HepG2 (cell line): Measurements from ENCODE around the gene C2orf49. TPM values are rescaled to one million over a fixed set of nuclear protein-coding genes. Genes with fewer than 3 reads are reported as not detected.

Source experiments
- ARNTL ChIP-seq: sonication (generic); formaldehyde crosslinking; IDR thresholded peaks from 2 replicates; pipeline ENCODE4 v1.4.0; 2020; ENCODE audit warnings: mild to moderate bottlenecking, missing genetic modification reagents
- FOXP4 ChIP-seq: sonication (generic); formaldehyde crosslinking; IDR thresholded peaks from 2 replicates; pipeline ENCODE4 v1.4.0; 2020; ENCODE audit warnings: missing genetic modification reagents
- GRHL1 ChIP-seq: sonication (generic); formaldehyde crosslinking; conservative IDR thresholded peaks from 2 replicates; pipeline ENCODE4 v1.8.0; 2022; ENCODE audit warnings: missing genetic modification reagents
- MTA1 ChIP-seq: sonication (generic); formaldehyde crosslinking; IDR thresholded peaks from 2 replicates; pipeline ENCODE4 v1.4.0; 2020; ENCODE audit warnings: missing genetic modification reagents, mild to moderate bottlenecking, borderline replicate concordance
- NAIF1 ChIP-seq: sonication (generic); formaldehyde crosslinking; IDR thresholded peaks from 2 replicates; pipeline ENCODE4 v1.5.0; 2020; ENCODE audit warnings: mild to moderate bottlenecking, missing genetic modification reagents, borderline replicate concordance
- RAD51 ChIP-seq: fragments of 450-650 bp; IDR thresholded peaks from 2 replicates; pipeline ENCODE4 v1.6.1; 2016; ENCODE audit warnings: borderline replicate concordance
- SIX1 ChIP-seq: sonication (generic); formaldehyde crosslinking; IDR thresholded peaks from 2 replicates; pipeline ENCODE4 v1.4.0; 2020; ENCODE audit warnings: missing genetic modification reagents, borderline replicate concordance
- SKI ChIP-seq: fragments of 450-650 bp; IDR thresholded peaks from one replicate; pipeline ENCODE4 v1.6.1; 2018; ENCODE audit warnings: mild to moderate bottlenecking; ENCODE audit not compliant: partially characterized antibody
- TEF ChIP-seq: sonication (generic); formaldehyde crosslinking; IDR thresholded peaks from 2 replicates; pipeline ENCODE4 v1.5.0; 2020; ENCODE audit warnings: missing genetic modification reagents
- UBTF ChIP-seq: sonication (generic); formaldehyde crosslinking; IDR thresholded peaks from 2 replicates; pipeline ENCODE4 v1.4.0; 2020; ENCODE audit warnings: mild to moderate bottlenecking, missing genetic modification reagents
- ZBTB25 ChIP-seq: IDR thresholded peaks from 2 replicates; pipeline ENCODE4 v1.6.1; 2018; ENCODE audit warnings: missing genetic modification reagents
- ZFY ChIP-seq: sonication (generic); formaldehyde crosslinking; IDR thresholded peaks from 2 replicates; pipeline ENCODE4 v1.4.0; 2020; ENCODE audit warnings: missing genetic modification reagents
- ZNF232 ChIP-seq: sonication (generic); formaldehyde crosslinking; IDR thresholded peaks from 2 replicates; pipeline ENCODE4 v1.4.0; 2020; ENCODE audit warnings: missing genetic modification reagents, borderline replicate concordance
- ZNF263 ChIP-seq: sonication (generic); formaldehyde crosslinking; IDR thresholded peaks from 2 replicates; pipeline ENCODE4 v1.4.0; 2020; ENCODE audit warnings: missing genetic modification reagents
- ZNF33B ChIP-seq: sonication (generic); formaldehyde crosslinking; IDR thresholded peaks from 2 replicates; pipeline ENCODE4 v1.5.1; 2020; ENCODE audit warnings: mild to moderate bottlenecking, missing genetic modification reagents
- ZNF343 ChIP-seq: sonication (generic); formaldehyde crosslinking; IDR thresholded peaks from 2 replicates; pipeline ENCODE4 v1.4.0; 2020; ENCODE audit warnings: mild to moderate bottlenecking, missing genetic modification reagents
- ZNF430 ChIP-seq: sonication (generic); formaldehyde crosslinking; IDR thresholded peaks from 2 replicates; pipeline ENCODE4 v1.9.0; 2021; ENCODE audit warnings: mild to moderate bottlenecking, missing genetic modification reagents
- ZNF484 ChIP-seq: sonication (generic); formaldehyde crosslinking; IDR thresholded peaks from 2 replicates; pipeline ENCODE4 v1.5.1; 2020; ENCODE audit warnings: mild to moderate bottlenecking, low read depth, missing genetic modification reagents, borderline replicate concordance
- ZNF75D ChIP-seq: sonication (generic); formaldehyde crosslinking; IDR thresholded peaks from 2 replicates; pipeline ENCODE4 v1.8.1; 2023; ENCODE audit warnings: missing genetic modification reagents, mild to moderate bottlenecking, borderline replicate concordance
- polyA plus RNA-seq, 8 experiments: library from polyadenylated mRNA; depleted of rRNA in 3 of 8; stranded (reverse) in 7 of 8; unstranded in 1 of 8; fragments of >200 nt; fragmentation: Illumina TruSeq in 4 of 8; extraction: Trizol in 4 of 8; gene quantifications; 2 replicates each; pipeline versions ENCODE4 v1.2.1 to v1.2.3, GENCODE V29; 2011 to 2016; ENCODE audit warnings: low read depth in 4 of 8, missing spikeins in 1 of 8, mixed read lengths in 1 of 8; ENCODE audit not compliant: insufficient read depth in 1 of 8
- total RNA-seq, 5 experiments: library from RNA; depleted of rRNA; stranded (reverse); fragments of >200 nt; fragmentation: Illumina TruSeq; extraction: Trizol; gene quantifications; 2 replicates each; pipeline ENCODE4 v1.2.3, GENCODE V29; 2016; ENCODE audit warnings: low read depth in 1 of 5

Gene C2orf49
- total and polyA plus RNA-seq, 2 of the 13 experiments (the other 11 are each of a cell fraction or from before 2014, with no cell fraction given): 24.7 to 28.8 TPM

GRCh38 chr2:105329561-105330495 lies 7.5 kb upstream of the C2orf49 start, which contains the start of gene TGFBRAP1 (continued):
- TF ChIP-seq FOXP4 (CRISPR knock-in tag): peak; percentile 57
- no peak for TF ChIP-seq GRHL1 (CRISPR knock-in tag)
- TF ChIP-seq ZNF484 (CRISPR knock-in tag): no peak
- peak; percentile 94 for TF ChIP-seq ZFY (CRISPR knock-in tag)
- TF ChIP-seq SKI: peak; percentile 76
- TF ChIP-seq ZBTB25: no peak
- TF ChIP-seq ZNF75D: peak; percentile 87; the same call in 1 of the 2 replicates
- 0 out of 2 replicates have a peak, but pooled peaks have one; percentile 49 for TF ChIP-seq ZNF263
- 0 out of 2 replicates have a peak, but pooled peaks have one; percentile 40 for TF ChIP-seq ZNF430 (CRISPR knock-in tag)
- peak; percentile 64; the same call in 1 of the 2 replicates for TF ChIP-seq TEF (CRISPR knock-in tag)
- peak; percentile 87; the same call in 1 of the 2 replicates for TF ChIP-seq ZNF232 (CRISPR knock-in tag)
- TF ChIP-seq NAIF1 (CRISPR knock-in tag): no peak
- peak; percentile 50; the same call in 1 of the 2 replicates for TF ChIP-seq MTA1 (CRISPR knock-in tag)
- 0 out of 2 replicates have a peak, but pooled peaks have one; percentile 65 for TF ChIP-seq ZNF343 (CRISPR knock-in tag)
- TF ChIP-seq RAD51: no peak
- peak; percentile 80 for TF ChIP-seq ARNTL (CRISPR knock-in tag)
- TF ChIP-seq UBTF (CRISPR knock-in tag): peak; percentile 94
- TF ChIP-seq SIX1 (CRISPR knock-in tag): no peak
- TF ChIP-seq ZNF33B (CRISPR knock-in tag): peak; percentile 79; the same call in 1 of the 2 replicates
